IMR-90 (cell line): Measurements from ENCODE around the gene ZNF618. TPM values are rescaled to one million over a fixed set of nuclear protein-coding genes. Genes with fewer than 3 reads are reported as not detected.
A peak's percentile ranks its signal among the peaks of the same experiment; 100 is the strongest.

Experiments used
- ATAC-seq: fragments of 200-7000 bp; cut with Tn5 transposase; 2 replicates; pipeline ENCODE4 v1.9.1; 2020; ENCODE audit warnings: low read depth, mild to moderate bottlenecking, moderate library complexity
- BruUV-seq: library from RNA; stranded (reverse); fragments of 400-500 nt; replicated peaks from 2 replicates; lab custom pipeline; 2021; lab: Mats Ljungman, UMichigan
- CTCF ChIA-PET: fragments of 300-600 bp; formaldehyde crosslinking; extraction: SDS; loops from one replicate; lab custom pipeline; 2021; ENCODE audit warnings: antibody characterized with exemption; lab: Yijun Ruan, JAX
- POLR2A ChIA-PET: fragments of 300-600 bp; sonication (Branson Sonifier 250); formaldehyde crosslinking; loops from one replicate; lab custom pipeline; 2022; ENCODE audit warnings: antibody characterized with exemption; ENCODE audit not compliant: unreplicated experiment; lab: Charles Lee
- DNase-seq: peaks from one replicate; pipeline ENCODE4 v3.0.0; 2013
- H2AFZ ChIP-seq: replicated peaks from 2 replicates; pipeline ENCODE3; 2013; ENCODE audit warnings: low read length, mild to moderate bottlenecking; ENCODE audit not compliant: poor library complexity
- H2AK5ac ChIP-seq: 2 replicates; pipeline ENCODE4 v1.6.1; 2013; ENCODE audit warnings: low read depth, low read length, inconsistent platforms
- H2AK9ac ChIP-seq: replicated peaks from 2 replicates; pipeline ENCODE3; 2013; ENCODE audit warnings: mild to moderate bottlenecking, low read depth, low read length, moderate library complexity; ENCODE audit not compliant: poor library complexity
- H2BK120ac ChIP-seq: 2 replicates; pipeline ENCODE4 v1.6.1; 2013; ENCODE audit warnings: low read depth, low read length, inconsistent platforms
- H2BK15ac ChIP-seq: 3 replicates; pipeline ENCODE4 v1.6.1; 2013; ENCODE audit warnings: low read depth, low read length, inconsistent platforms
- H2BK20ac ChIP-seq: 2 replicates; pipeline ENCODE4 v1.6.1; 2013; ENCODE audit warnings: low read depth, mild to moderate bottlenecking, inconsistent platforms, low read length, moderate library complexity
- H2BK5ac ChIP-seq: 2 replicates; pipeline ENCODE4 v1.6.1; 2013; ENCODE audit warnings: mild to moderate bottlenecking, low read depth, low read length, inconsistent platforms; ENCODE audit not compliant: poor library complexity, severe bottlenecking
- H3K14ac ChIP-seq: replicated peaks from 2 replicates; pipeline ENCODE4 v1.6.1; 2013; ENCODE audit warnings: low read depth, low read length, inconsistent platforms
- H3K18ac ChIP-seq: 2 replicates; pipeline ENCODE4 v1.6.1; 2013; ENCODE audit warnings: low read depth, low read length, control low read depth
- H3K23ac ChIP-seq: 2 replicates; pipeline ENCODE4 v1.6.1; 2013; ENCODE audit warnings: low read depth, low read length, inconsistent platforms
- H3K27ac ChIP-seq: 2 replicates; pipeline ENCODE4 v1.5.1; 2013; ENCODE audit warnings: mild to moderate bottlenecking, control low read depth, low read length; ENCODE audit not compliant: insufficient read depth
- H3K27me3 ChIP-seq: 2 replicates; pipeline ENCODE4 v1.6.1; 2013; ENCODE audit warnings: low read length; ENCODE audit not compliant: control insufficient read depth, insufficient read depth
- H3K36me3 ChIP-seq: 2 replicates; pipeline ENCODE4 v1.6.1; 2013; ENCODE audit warnings: low read length, mixed read lengths; ENCODE audit not compliant: control insufficient read depth, insufficient read depth
- H3K4ac ChIP-seq: 2 replicates; pipeline ENCODE4 v1.6.1; 2013; ENCODE audit warnings: low read depth, low read length, inconsistent platforms
- H3K4me1 ChIP-seq: 2 replicates; pipeline ENCODE4 v1.6.1; 2013; ENCODE audit warnings: low read length, mixed read lengths; ENCODE audit not compliant: control insufficient read depth, insufficient read depth
- H3K4me2 ChIP-seq: 2 replicates; pipeline ENCODE4 v1.6.1; 2013; ENCODE audit warnings: low read depth, mild to moderate bottlenecking, control low read depth, low read length, moderate library complexity
- H3K4me3 ChIP-seq: 2 replicates; pipeline ENCODE4 v1.5.1; 2013; ENCODE audit warnings: low read depth, mild to moderate bottlenecking, control low read depth, low read length, moderate library complexity; ENCODE audit not compliant: insufficient read depth
- H3K56ac ChIP-seq: 2 replicates; pipeline ENCODE4 v1.6.1; 2013; ENCODE audit warnings: low read length, inconsistent platforms; ENCODE audit not compliant: insufficient read depth; ENCODE audit errors: extremely low read depth
- H3K79me1 ChIP-seq, 2 experiments: 2 replicates each; pipeline ENCODE4 v1.6.1; 2013; ENCODE audit warnings: low read length in 2 of 2, inconsistent platforms in 1 of 2, low read depth in 1 of 2
- H3K9ac ChIP-seq: 2 replicates; pipeline ENCODE4 v1.6.1; 2013; ENCODE audit warnings: low read depth, low read length, control low read depth
- H3K9me1 ChIP-seq: 2 replicates; pipeline ENCODE4 v1.6.1; 2013; ENCODE audit warnings: low read length, inconsistent platforms; ENCODE audit not compliant: insufficient read depth
- H3K9me3 ChIP-seq: 2 replicates; pipeline ENCODE4 v1.6.1; 2013; ENCODE audit warnings: low read length; ENCODE audit not compliant: control insufficient read depth, insufficient read depth
- H4K20me1 ChIP-seq: 2 replicates; pipeline ENCODE4 v1.6.1; 2013; ENCODE audit warnings: low read length, inconsistent platforms; ENCODE audit not compliant: insufficient read depth
- H4K5ac ChIP-seq: 2 replicates; pipeline ENCODE4 v1.6.1; 2013; ENCODE audit warnings: mild to moderate bottlenecking, low read depth, low read length, control low read depth
- H4K8ac ChIP-seq, 2 experiments: 2 replicates each; pipeline ENCODE4 v1.6.1; 2013; ENCODE audit warnings: low read depth in 2 of 2, low read length in 2 of 2, control low read depth in 1 of 2, inconsistent platforms in 1 of 2
- H4K91ac ChIP-seq: 2 replicates; pipeline ENCODE4 v1.6.1; 2013; ENCODE audit warnings: low read depth, low read length, inconsistent platforms; ENCODE audit not compliant: insufficient read depth
- BHLHE40 ChIP-seq: fragments of 150-350 bp; IDR thresholded peaks from 2 replicates; pipeline ENCODE4 v1.6.1; 2016; ENCODE audit warnings: mild to moderate bottlenecking, low read depth, low read length
- ELK1 ChIP-seq: fragments of 150-350 bp; IDR thresholded peaks from 2 replicates; pipeline ENCODE4 v1.6.1; 2016; ENCODE audit warnings: low read depth, mild to moderate bottlenecking, low read length, moderate library complexity, borderline replicate concordance
- USF2 ChIP-seq: fragments of 150-350 bp; IDR thresholded peaks from 2 replicates; pipeline ENCODE4 v1.6.1; 2017; ENCODE audit warnings: mild to moderate bottlenecking, antibody characterized with exemption, low read length, low read depth
- WGBS, 2 experiments: methylation state at CpG; one replicate each; pipeline versions ENCODE4 v1.1.5 to v1.1.7; 2013; ENCODE audit warnings: missing lambda C conversion rate in 2 of 2; ENCODE audit not compliant: insufficient read length in 1 of 2; ENCODE audit errors: extremely low coverage in 2 of 2; 5-methylcytosine and 5-hydroxymethylcytosine counted together
- dilution Hi-C: fragments of 300-500 bp; cut with HindIII; formaldehyde crosslinking; loops from one replicate; pipeline ENCODE4 v1.14.3; 2018; ENCODE audit warnings: low sequenced_read_pairs; ENCODE audit not compliant: unreplicated experiment
- in situ Hi-C: fragments of 300-500 bp; cut with MboI; formaldehyde crosslinking; loops from 3 replicates; pipeline ENCODE4 v1.14.3; 2019; ENCODE audit warnings: low sequenced_read_pairs, inconsistent platforms, mixed read lengths
- intact Hi-C: fragments of 100-400 bp; cut with micrococcal nuclease; formaldehyde crosslinking; loops from 2 replicates; pipeline ENCODE4 v1.10.0; 2022
- polyA plus RNA-seq, 3 experiments: library from polyadenylated mRNA; depleted of rRNA; stranded (reverse); fragments of >200 nt; gene quantifications; 2 replicates each; pipeline ENCODE4 v1.2.3, GENCODE V29; 2012; ENCODE audit warnings: low replicate concordance in 1 of 3
- total RNA-seq: library from RNA; depleted of rRNA; stranded (reverse); fragments of >200 nt; gene quantifications from 2 replicates; pipeline ENCODE4 v1.2.3, GENCODE V29; 2012

The ZNF618 gene
- total and polyA plus RNA-seq, 2 of the 4 experiments (the other 2 are of a cell fraction), result 8.2 to 9.4 TPM

DNA sequence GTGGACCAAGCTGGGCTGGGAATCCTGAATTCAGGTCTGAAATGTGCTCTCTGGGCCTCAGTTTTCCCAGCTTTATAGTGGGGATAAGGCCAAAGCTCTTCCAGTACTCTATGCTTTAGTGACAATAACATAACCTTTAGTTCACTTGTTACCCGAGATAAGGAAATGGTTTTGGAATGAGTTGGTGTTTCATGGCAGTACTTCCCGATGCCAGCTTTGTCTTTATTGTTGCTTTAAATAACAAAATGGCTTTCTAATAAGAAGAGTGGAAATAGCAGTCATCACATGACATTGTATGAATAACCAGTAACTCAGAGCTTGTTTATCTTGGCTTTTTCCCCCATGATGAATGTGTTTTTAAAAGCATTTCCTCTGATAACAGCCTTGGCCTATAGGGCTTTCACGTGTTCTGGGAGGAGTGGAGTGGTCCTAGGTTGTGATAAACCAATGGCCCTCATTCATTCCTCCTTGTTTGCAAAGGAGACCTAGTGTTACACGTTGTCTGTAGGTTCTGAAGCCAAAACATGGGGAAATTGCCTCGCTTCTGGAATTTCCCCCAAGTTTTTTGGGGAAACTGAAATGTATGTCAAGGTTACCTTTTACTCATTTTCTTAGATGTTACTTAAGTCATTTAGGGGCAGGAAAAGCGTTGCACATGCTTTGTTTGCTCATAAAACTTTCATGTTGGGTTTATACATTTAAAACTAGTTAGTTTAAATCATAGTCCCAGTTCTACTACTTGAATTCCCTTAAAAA lies 53.7 kb downstream of the ZNF618 start:
- Histone ChIP-seq H4K20me1 (peaks cover 36% of the 10 kb centered on the region; the same call in 1 of the 2 replicates), H3K9me1 (peaks cover 26% of the 10 kb centered on the region), H3K14ac (peak overlapping the region; percentile 5; the same call in 1 of the 2 replicates), H2AK9ac (no peak overlapping the region), H3K4me3 (no peak overlapping the region), H3K79me1 (peaks cover 55 to 76% of the 10 kb centered on the region in 2 experiments), H3K9me3 (peaks cover 5% of the 10 kb centered on the region), H3K9ac (no peak overlapping the region), H2AFZ (no peak overlapping the region), H3K4me1 (peaks cover 8% of the 10 kb centered on the region), H4K5ac (peak overlapping the region; percentile 54; the same call in 1 of the 2 replicates), H3K56ac (no peak overlapping the region), H3K4ac (peak overlapping the region; percentile 48), H3K23ac (peak overlapping the region; percentile 32; the same call in 1 of the 2 replicates), H2BK20ac (0 out of 2 replicates have a peak overlapping the region, but pooled peaks have one; percentile 2), H2BK120ac (peak overlapping the region; percentile 35; the same call in 1 of the 2 replicates), H2BK15ac (no peak overlapping the region), H3K27ac (no peak overlapping the region), H2BK5ac (peak overlapping the region; percentile 22), H3K4me2 (no peak overlapping the region; the same call in 1 of the 2 replicates), H3K27me3 (no peaks in the 10 kb centered on the region), H3K18ac (no peak overlapping the region), H4K91ac (peak overlapping the region; percentile 22; the same call in 1 of the 2 replicates), H2AK5ac (peak overlapping the region; percentile 33), H3K36me3 (no peaks in the 10 kb centered on the region), H4K8ac (peak overlapping the region in 1 of 2 experiments; percentile 63; a peak in 1 of 4 replicates)
- intact Hi-C loops, result no loop called here
- DNase-seq (peak; percentile 87), ATAC-seq (peak; percentile 74)
- TF ChIP-seq USF2 (peak; percentile 76), BHLHE40 (peak; percentile 77), ELK1 (no peak)
- WGBS, 2 experiments, result no CpG with 5 or more reads among the region's 6 CpGs
- dilution Hi-C loops, result no loop called here
- in situ Hi-C loops, result no loop called here
- ChIA-PET POLR2A (no interaction called here), CTCF (no interaction called here)
- no TSS peak for BruUV-seq
